ENCODE results near the gene ULK1.

The ULK1 gene

GRCh38 chr12:131862600-131862993 is 31.8 kb upstream of the ULK1 start:
- no peaks in the 10 kb centered on the region for H3K27me3 ChIP-seq (ENCODE audit: control insufficient read depth, insufficient read depth, low read length)
- no peak overlapping the region for H3K4me2 ChIP-seq (ENCODE audit: low read length)
- no peak overlapping the region for H2AFZ ChIP-seq
- H3K36me3 ChIP-seq (ENCODE audit: control insufficient read depth, insufficient read depth, low read length): no peaks in the 10 kb centered on the region
- no peaks in the 10 kb centered on the region for H3K79me2 ChIP-seq
- H3K9me3 ChIP-seq (ENCODE audit: control insufficient read depth, low read length): no peaks in the 10 kb centered on the region
- no peak overlapping the region for H3K4me3 ChIP-seq (ENCODE audit: low read depth, low read length)
- H3K27ac ChIP-seq: no peak overlapping the region
- no peak overlapping the region for H3K9ac ChIP-seq
- H3K4me1 ChIP-seq: no peaks in the 10 kb centered on the region
- TF ChIP-seq CTCF (IDR thresholded peaks at IDR 0.05): no peak

- no peak for TF ChIP-seq CTCF (IDR thresholded peaks at IDR 0.05)
- Histone ChIP-seq H3K4me3 (ENCODE audit: low read depth, low read length) (no peak overlapping the region), H3K9me3 (ENCODE audit: control insufficient read depth, low read length) (no peaks in the 10 kb centered on the region), H2AFZ (no peak overlapping the region), H3K4me1 (no peaks in the 10 kb centered on the region), H3K36me3 (ENCODE audit: control insufficient read depth, insufficient read depth, low read length) (no peaks in the 10 kb centered on the region), H3K79me2 (no peaks in the 10 kb centered on the region), H3K9ac (no peak overlapping the region), H3K27ac (no peak overlapping the region), H3K27me3 (ENCODE audit: control insufficient read depth, insufficient read depth, low read length) (no peaks in the 10 kb centered on the region), H3K4me2 (ENCODE audit: low read length) (no peak overlapping the region)
Observed at GRCh38 chr12:131862994-131863710, 31.3 kb upstream of the ULK1 start.

GRCh38 chr12:131863711-131864396 is 30.6 kb upstream of the ULK1 start:
- no peak for TF ChIP-seq CTCF (IDR thresholded peaks at IDR 0.05)
- no peaks in the 10 kb centered on the region for H3K36me3 ChIP-seq (ENCODE audit: control insufficient read depth, insufficient read depth, low read length)
- no peak overlapping the region for H3K9ac ChIP-seq
- H3K79me2 ChIP-seq: no peaks in the 10 kb centered on the region
- no peak overlapping the region for H3K4me3 ChIP-seq (ENCODE audit: low read depth, low read length)
- H3K27me3 ChIP-seq (ENCODE audit: control insufficient read depth, insufficient read depth, low read length): no peaks in the 10 kb centered on the region
- H2AFZ ChIP-seq: no peak overlapping the region
- no peak overlapping the region for H3K4me2 ChIP-seq (ENCODE audit: low read length)
- H3K9me3 ChIP-seq (ENCODE audit: control insufficient read depth, low read length): no peaks in the 10 kb centered on the region
- no peak overlapping the region for H3K27ac ChIP-seq
- no peaks in the 10 kb centered on the region for H3K4me1 ChIP-seq

GRCh38 chr12:131864469-131864868 is 30.0 kb upstream of the ULK1 start:
- H2AFZ ChIP-seq: no peak overlapping the region
- no peak overlapping the region for H3K4me3 ChIP-seq (ENCODE audit: low read depth, low read length)
- H3K9me3 ChIP-seq (ENCODE audit: control insufficient read depth, low read length): no peaks in the 10 kb centered on the region
- no peak overlapping the region for H3K9ac ChIP-seq
- H3K4me1 ChIP-seq: no peaks in the 10 kb centered on the region
- H3K4me2 ChIP-seq (ENCODE audit: low read length): no peak overlapping the region
- H3K36me3 ChIP-seq (ENCODE audit: control insufficient read depth, insufficient read depth, low read length): no peaks in the 10 kb centered on the region
- no peak for TF ChIP-seq CTCF (IDR thresholded peaks at IDR 0.05)
- no peaks in the 10 kb centered on the region for H3K79me2 ChIP-seq
- H3K27ac ChIP-seq: no peak overlapping the region
- H3K27me3 ChIP-seq (ENCODE audit: control insufficient read depth, insufficient read depth, low read length): no peaks in the 10 kb centered on the region
